ENCODE results near the gene SMCR8. TPM values are rescaled to one million over a fixed set of nuclear protein-coding genes. Genes with fewer than 3 reads are reported as not detected.
"Not testable (repeated sequence)": the region's sequence is repeated elsewhere in the genome, so short reads cannot be mapped to it uniquely, and the experiment has no call there.

SMCR8 gene
- total and polyA plus RNA-seq, 2 donors (not counting 1 experiment from before 2014, with no cell fraction given): 8.6 to 19.5 TPM

GRCh38 chr17:18300725-18301480 is 14.2 kb upstream of the SMCR8 start:
- DNase-seq (ENCODE audit: low read depth in 2 of 2): no peak
- no peaks in the 10 kb centered on the region for H3K9me3 ChIP-seq (ENCODE audit: control insufficient read depth, insufficient read depth, low read depth, low read length)
- H3K4me1 ChIP-seq (ENCODE audit: control insufficient read depth, extremely low read depth, insufficient read depth, low read length): no peaks in the 10 kb centered on the region
- peaks cover 10% of the 10 kb centered on the region for H3K36me3 ChIP-seq (ENCODE audit: control insufficient read depth, insufficient read depth, low read length)
- no peak overlapping the region for H3K9ac ChIP-seq (ENCODE audit: insufficient read depth, low read length)
- H3K27me3 ChIP-seq (ENCODE audit: control insufficient read depth, insufficient read depth, low read length): no peaks in the 10 kb centered on the region
- no peak overlapping the region for H3K4me3 ChIP-seq (replicated peaks in 1 of 4; ENCODE audit: control extremely low read depth in 1 of 4, insufficient read depth in 1 of 4, low read depth in 3 of 4, low read length in 4 of 4)
- no peaks in the 10 kb centered on the region for H4K20me1 ChIP-seq (ENCODE audit: control insufficient read depth, extremely low read depth, insufficient read depth, low read length)
- no peak overlapping the region for H3K27ac ChIP-seq (ENCODE audit: insufficient read depth, low read length)
- no peaks in the 10 kb centered on the region for H3K79me2 ChIP-seq (ENCODE audit: control insufficient read depth, insufficient read depth, low read length)
- no peak overlapping the region for H2AFZ ChIP-seq (ENCODE audit: low read length)
- TF ChIP-seq EZH2 (IDR thresholded peaks at IDR 0.05; ENCODE audit: low read length, missing control alignments): no peak
- TF ChIP-seq, protein P1, sequence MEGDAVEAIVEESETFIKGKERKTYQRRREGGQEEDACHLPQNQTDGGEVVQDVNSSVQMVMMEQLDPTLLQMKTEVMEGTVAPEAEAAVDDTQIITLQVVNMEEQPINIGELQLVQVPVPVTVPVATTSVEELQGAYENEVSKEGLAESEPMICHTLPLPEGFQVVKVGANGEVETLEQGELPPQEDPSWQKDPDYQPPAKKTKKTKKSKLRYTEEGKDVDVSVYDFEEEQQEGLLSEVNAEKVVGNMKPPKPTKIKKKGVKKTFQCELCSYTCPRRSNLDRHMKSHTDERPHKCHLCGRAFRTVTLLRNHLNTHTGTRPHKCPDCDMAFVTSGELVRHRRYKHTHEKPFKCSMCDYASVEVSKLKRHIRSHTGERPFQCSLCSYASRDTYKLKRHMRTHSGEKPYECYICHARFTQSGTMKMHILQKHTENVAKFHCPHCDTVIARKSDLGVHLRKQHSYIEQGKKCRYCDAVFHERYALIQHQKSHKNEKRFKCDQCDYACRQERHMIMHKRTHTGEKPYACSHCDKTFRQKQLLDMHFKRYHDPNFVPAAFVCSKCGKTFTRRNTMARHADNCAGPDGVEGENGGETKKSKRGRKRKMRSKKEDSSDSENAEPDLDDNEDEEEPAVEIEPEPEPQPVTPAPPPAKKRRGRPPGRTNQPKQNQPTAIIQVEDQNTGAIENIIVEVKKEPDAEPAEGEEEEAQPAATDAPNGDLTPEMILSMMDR (conservative IDR thresholded peaks at IDR 0.05 in 1 of 2, IDR thresholded peaks at IDR 0.05 in 1 of 2; ENCODE audit: low read depth in 1 of 2, low read length in 2 of 2): no peak
- no peak overlapping the region for H3K4me2 ChIP-seq (ENCODE audit: extremely low read depth, insufficient read depth, low read length)

- DNase-seq (ENCODE audit: low read depth in 2 of 2); H3K4me1 ChIP-seq (ENCODE audit: control insufficient read depth, extremely low read depth, insufficient read depth, low read length); H4K20me1 ChIP-seq (ENCODE audit: control insufficient read depth, extremely low read depth, insufficient read depth, low read length); H3K4me3 ChIP-seq (replicated peaks in 1 of 4; ENCODE audit: control extremely low read depth in 1 of 4, insufficient read depth in 1 of 4, low read depth in 3 of 4, low read length in 4 of 4); H3K4me2 ChIP-seq (ENCODE audit: extremely low read depth, insufficient read depth, low read length); H3K79me2 ChIP-seq (ENCODE audit: control insufficient read depth, insufficient read depth, low read length); H3K27ac ChIP-seq (ENCODE audit: insufficient read depth, low read length); H3K27me3 ChIP-seq (ENCODE audit: control insufficient read depth, insufficient read depth, low read length); H3K9ac ChIP-seq (ENCODE audit: insufficient read depth, low read length); H3K9me3 ChIP-seq (ENCODE audit: control insufficient read depth, insufficient read depth, low read depth, low read length); H2AFZ ChIP-seq (ENCODE audit: low read length): not testable (repeated sequence)
- peaks cover 10% of the 10 kb centered on the region for H3K36me3 ChIP-seq (ENCODE audit: control insufficient read depth, insufficient read depth, low read length)
These were observed 11.9 kb upstream of the SMCR8 start for GRCh38 chr17:18303206-18303605.

- no peaks in the 10 kb centered on the region for H3K27me3 ChIP-seq (ENCODE audit: control insufficient read depth, insufficient read depth, low read length)
- no peak for TF ChIP-seq EZH2 (IDR thresholded peaks at IDR 0.05; ENCODE audit: low read length, missing control alignments)
- TF ChIP-seq, protein P1 (conservative IDR thresholded peaks at IDR 0.05 in 1 of 2, IDR thresholded peaks at IDR 0.05 in 1 of 2; ENCODE audit: low read depth in 1 of 2, low read length in 2 of 2): no peak
- no peak overlapping the region for H3K27ac ChIP-seq (ENCODE audit: insufficient read depth, low read length)
- H3K9me3 ChIP-seq (ENCODE audit: control insufficient read depth, insufficient read depth, low read depth, low read length): no peaks in the 10 kb centered on the region
- no peaks in the 10 kb centered on the region for H4K20me1 ChIP-seq (ENCODE audit: control insufficient read depth, extremely low read depth, insufficient read depth, low read length)
- no peak overlapping the region for H3K4me3 ChIP-seq (replicated peaks in 1 of 4; ENCODE audit: control extremely low read depth in 1 of 4, insufficient read depth in 1 of 4, low read depth in 3 of 4, low read length in 4 of 4)
- H3K4me2 ChIP-seq (ENCODE audit: extremely low read depth, insufficient read depth, low read length): no peak overlapping the region
- H3K4me1 ChIP-seq (ENCODE audit: control insufficient read depth, extremely low read depth, insufficient read depth, low read length): peaks cover 4% of the 10 kb centered on the region
- H2AFZ ChIP-seq (ENCODE audit: low read length): no peak overlapping the region
- H3K9ac ChIP-seq (ENCODE audit: insufficient read depth, low read length): no peak overlapping the region
- H3K79me2 ChIP-seq (ENCODE audit: control insufficient read depth, insufficient read depth, low read length): peaks cover 40% of the 10 kb centered on the region
- DNase-seq (ENCODE audit: low read depth in 2 of 2): no peak
- H3K36me3 ChIP-seq (ENCODE audit: control insufficient read depth, insufficient read depth, low read length): peaks cover 9% of the 10 kb centered on the region
These were observed 5.9 kb upstream of the SMCR8 start for GRCh38 chr17:18309202-18309601.
